Dedifferentiated amniotic fluid mesenchymal stem cell (primary cell): ENCODE results near the gene SUMF1.
A peak's percentile ranks its signal among the peaks of the same experiment; 100 is the strongest.

ENCODE experiments used
- DNase-seq: peaks from one replicate; pipeline ENCODE4 v3.0.0-alpha.2; 2016; ENCODE audit errors: extremely low spot score

SUMF1 gene

GRCh38 chr3:4387210-4388204 lies 79.6 kb downstream of the SUMF1 start:
- DNase-seq: no peak

GRCh38 chr3:4385201-4385600 lies 81.9 kb downstream of the SUMF1 start:
- no peak for DNase-seq

- no peak for DNase-seq
These were observed 87.1 kb downstream of the SUMF1 start for GRCh38 chr3:4380013-4380412.

GRCh38 chr3:4376499-4376898 lies 90.6 kb downstream of the SUMF1 start:
- no peak for DNase-seq

- no peak for DNase-seq
These were observed 91.2 kb downstream of the SUMF1 start for GRCh38 chr3:4375911-4376310.

GRCh38 chr3:4373669-4374068 lies 93.4 kb downstream of the SUMF1 start:
- DNase-seq: no peak

- DNase-seq: no peak
These were observed 104.5 kb downstream of the SUMF1 start for GRCh38 chr3:4362523-4362922.

GRCh38 chr3:4360817-4361216 lies 106.3 kb downstream of the SUMF1 start:
- no peak for DNase-seq

GRCh38 chr3:4359805-4360502 lies 107.1 kb downstream of the SUMF1 start:
- DNase-seq: no peak

GRCh38 chr3:4358273-4358672 lies 108.8 kb downstream of the SUMF1 start:
- DNase-seq: no peak

- DNase-seq: no peak
These were observed 110.3 kb downstream of the SUMF1 start for GRCh38 chr3:4356546-4357410.

- no peak for DNase-seq
These were observed 110.9 kb downstream of the SUMF1 start for GRCh38 chr3:4356220-4356540.

GRCh38 chr3:4355401-4356219 lies 111.5 kb downstream of the SUMF1 start:
- no peak for DNase-seq

GRCh38 chr3:4351872-4352271 lies 115.2 kb downstream of the SUMF1 start:
- DNase-seq: no peak

- DNase-seq: no peak
These were observed 115.8 kb downstream of the SUMF1 start for GRCh38 chr3:4351164-4351855.

- DNase-seq: peak; percentile 52
These were observed 116.3 kb downstream of the SUMF1 start for GRCh38 chr3:4350789-4351163.

GRCh38 chr3:4343258-4343657 lies 123.8 kb downstream of the SUMF1 start:
- DNase-seq: peak; percentile 51

- DNase-seq: no peak
These were observed 125.8 kb downstream of the SUMF1 start for GRCh38 chr3:4341336-4341675.

- no peak for DNase-seq
These were observed 126.4 kb downstream of the SUMF1 start for GRCh38 chr3:4340411-4341335.

- no peak for DNase-seq
These were observed 127.0 kb downstream of the SUMF1 start for GRCh38 chr3:4340077-4340410.
